Measurements from ENCODE around the gene MSRB2. TPM values are rescaled to one million over a fixed set of nuclear protein-coding genes. Genes with fewer than 3 reads are reported as not detected.

MSRB2 gene
- total RNA-seq, 2 experiments from 2014 or later = 6.9 to 9.1 TPM

DNA sequence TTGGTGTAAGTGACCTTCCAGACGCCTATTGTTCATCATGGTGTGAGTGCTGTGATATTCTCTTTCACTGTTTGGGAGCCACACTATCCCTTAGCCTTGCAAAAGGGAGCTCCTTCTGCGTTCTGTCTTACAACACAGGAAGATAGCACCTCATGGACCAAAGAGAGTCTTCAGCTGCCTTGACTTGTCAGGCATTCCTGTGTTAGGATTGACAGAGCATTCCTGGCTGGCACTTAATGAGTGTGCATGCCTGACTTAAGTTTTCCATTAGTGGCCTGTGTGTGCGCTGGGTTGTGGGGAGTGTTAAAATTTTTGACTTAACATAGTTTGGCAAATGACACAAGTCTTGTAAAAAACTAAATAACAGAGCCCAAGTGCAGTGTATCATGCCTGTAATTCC lies 21.9 kb upstream of the MSRB2 start:
- Mint-ChIP-seq H3K36me3 (ENCODE audit: low read depth) (no peaks in the 10 kb centered on the region), H3K4me3 (no peak overlapping the region), H3K27me3 (peaks cover 11% of the 10 kb centered on the region), H3K9me3 (no peaks in the 10 kb centered on the region), H3K27ac (no peak overlapping the region), H3K4me1 (ENCODE audit: low read depth) (no peaks in the 10 kb centered on the region)
- no peak for DNase-seq
- TF ChIP-seq, protein P1, sequence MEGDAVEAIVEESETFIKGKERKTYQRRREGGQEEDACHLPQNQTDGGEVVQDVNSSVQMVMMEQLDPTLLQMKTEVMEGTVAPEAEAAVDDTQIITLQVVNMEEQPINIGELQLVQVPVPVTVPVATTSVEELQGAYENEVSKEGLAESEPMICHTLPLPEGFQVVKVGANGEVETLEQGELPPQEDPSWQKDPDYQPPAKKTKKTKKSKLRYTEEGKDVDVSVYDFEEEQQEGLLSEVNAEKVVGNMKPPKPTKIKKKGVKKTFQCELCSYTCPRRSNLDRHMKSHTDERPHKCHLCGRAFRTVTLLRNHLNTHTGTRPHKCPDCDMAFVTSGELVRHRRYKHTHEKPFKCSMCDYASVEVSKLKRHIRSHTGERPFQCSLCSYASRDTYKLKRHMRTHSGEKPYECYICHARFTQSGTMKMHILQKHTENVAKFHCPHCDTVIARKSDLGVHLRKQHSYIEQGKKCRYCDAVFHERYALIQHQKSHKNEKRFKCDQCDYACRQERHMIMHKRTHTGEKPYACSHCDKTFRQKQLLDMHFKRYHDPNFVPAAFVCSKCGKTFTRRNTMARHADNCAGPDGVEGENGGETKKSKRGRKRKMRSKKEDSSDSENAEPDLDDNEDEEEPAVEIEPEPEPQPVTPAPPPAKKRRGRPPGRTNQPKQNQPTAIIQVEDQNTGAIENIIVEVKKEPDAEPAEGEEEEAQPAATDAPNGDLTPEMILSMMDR (IDR thresholded peaks at IDR 0.05) = no peak
- CTCF ChIA-PET = interaction anchor here (1.0 kb wide), 1 partner anchor 85 kb away, joined by 3 read pairs; no protein-coding TSS in a partner anchor
- no peak for ATAC-seq
- POLR2A ChIA-PET = no interaction called here
- intact Hi-C loops (cut with micrococcal nuclease) = no loop called here

DNA sequence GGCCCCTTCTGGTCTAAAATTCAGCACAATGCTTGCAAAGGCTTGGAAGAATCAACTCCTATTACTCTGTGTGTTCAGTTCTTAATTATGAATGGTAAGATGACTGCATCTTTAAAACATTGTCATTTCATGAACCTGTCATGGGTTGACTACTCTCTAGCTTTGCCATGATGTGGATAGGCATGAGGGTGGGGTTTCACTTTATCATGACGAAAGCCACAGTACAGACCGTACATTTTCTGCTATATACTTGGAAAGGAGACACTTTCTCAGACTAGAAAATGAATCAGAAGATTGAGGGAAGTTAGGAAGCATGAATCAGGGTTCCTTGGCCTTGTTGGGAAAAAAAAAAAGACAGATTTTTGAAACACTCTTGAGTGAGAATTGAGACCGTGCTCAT lies 19.7 kb upstream of the MSRB2 start:
- H3K4me1 Mint-ChIP-seq (ENCODE audit: low read depth) = no peaks in the 10 kb centered on the region
- H3K27me3 Mint-ChIP-seq = peaks cover 20% of the 10 kb centered on the region
- POLR2A ChIA-PET = no interaction called here
- H3K4me3 Mint-ChIP-seq = no peak overlapping the region
- H3K36me3 Mint-ChIP-seq (ENCODE audit: low read depth) = no peaks in the 10 kb centered on the region
- CTCF ChIA-PET = no interaction called here
- TF ChIP-seq, protein P1 (IDR thresholded peaks at IDR 0.05) = no peak
- H3K9me3 Mint-ChIP-seq = no peaks in the 10 kb centered on the region
- H3K27ac Mint-ChIP-seq = no peak overlapping the region
- no peak for DNase-seq
- intact Hi-C loops (cut with micrococcal nuclease) = no loop called here
- no peak for ATAC-seq

DNA sequence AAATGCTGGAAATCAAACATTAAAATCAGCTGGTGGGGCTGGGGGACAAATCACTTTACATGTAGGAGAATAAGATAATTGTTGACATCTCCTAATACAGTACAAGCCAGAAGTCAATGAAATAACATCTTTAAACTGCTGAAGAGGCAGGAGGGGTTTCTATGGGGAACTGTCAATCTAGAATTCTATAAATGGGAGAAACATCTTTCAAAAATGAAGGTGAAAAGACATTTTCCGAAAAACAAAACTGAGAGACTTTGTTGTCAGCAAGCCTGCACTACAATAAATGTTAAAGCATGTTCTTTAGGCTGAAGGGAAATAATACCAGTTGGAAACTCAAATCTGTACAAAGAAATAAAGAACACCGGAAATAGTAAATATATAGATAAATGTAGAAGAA lies 17.3 kb upstream of the MSRB2 start:
- ChIA-PET CTCF (no interaction called here), POLR2A (no interaction called here)
- H3K4me3 Mint-ChIP-seq = no peak overlapping the region
- no peak overlapping the region for H3K27ac Mint-ChIP-seq
- peaks cover 28% of the 10 kb centered on the region for H3K27me3 Mint-ChIP-seq
- intact Hi-C loops (cut with micrococcal nuclease) = no loop called here
- ATAC-seq (no peak), DNase-seq (no peak)
- H3K4me1 Mint-ChIP-seq (ENCODE audit: low read depth) = no peaks in the 10 kb centered on the region
- no peaks in the 10 kb centered on the region for H3K36me3 Mint-ChIP-seq (ENCODE audit: low read depth)
- no peaks in the 10 kb centered on the region for H3K9me3 Mint-ChIP-seq
- TF ChIP-seq, protein P1 (IDR thresholded peaks at IDR 0.05) = no peak

DNA sequence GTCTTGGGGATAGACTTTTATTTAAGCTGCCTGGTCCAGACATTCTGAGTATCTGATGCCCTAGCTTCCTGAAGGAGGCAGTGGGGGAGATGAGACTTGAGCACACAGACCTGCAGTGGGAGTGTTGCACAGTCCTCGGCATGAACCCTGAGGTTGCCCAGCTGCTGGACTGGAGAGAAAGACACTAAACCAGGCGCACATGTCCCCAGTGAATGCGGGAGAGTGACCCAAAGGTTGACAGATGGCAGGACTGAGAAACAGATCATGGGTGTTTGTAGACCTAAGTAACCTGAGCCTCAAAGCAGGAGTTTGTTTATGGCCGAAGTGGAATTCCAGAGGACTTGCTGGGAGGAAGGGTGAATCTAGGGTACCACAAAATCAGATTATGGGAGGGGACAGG lies 15.7 kb upstream of the MSRB2 start:
- DNase-seq (no peak), ATAC-seq (no peak)
- intact Hi-C loops (cut with micrococcal nuclease) = no loop called here
- POLR2A ChIA-PET = no interaction called here
- TF ChIP-seq, protein P1 (IDR thresholded peaks at IDR 0.05) = no peak
- no peaks in the 10 kb centered on the region for H3K9me3 Mint-ChIP-seq
- no peaks in the 10 kb centered on the region for H3K4me1 Mint-ChIP-seq (ENCODE audit: low read depth)
- H3K27ac Mint-ChIP-seq = no peak overlapping the region
- CTCF ChIA-PET = interaction anchor here (1.1 kb wide), 1 partner anchor 11 kb away, joined by 3 read pairs; no protein-coding TSS in a partner anchor
- no peak overlapping the region for H3K4me3 Mint-ChIP-seq
- no peaks in the 10 kb centered on the region for H3K36me3 Mint-ChIP-seq (ENCODE audit: low read depth)
- H3K27me3 Mint-ChIP-seq = peaks cover 30% of the 10 kb centered on the region

DNA sequence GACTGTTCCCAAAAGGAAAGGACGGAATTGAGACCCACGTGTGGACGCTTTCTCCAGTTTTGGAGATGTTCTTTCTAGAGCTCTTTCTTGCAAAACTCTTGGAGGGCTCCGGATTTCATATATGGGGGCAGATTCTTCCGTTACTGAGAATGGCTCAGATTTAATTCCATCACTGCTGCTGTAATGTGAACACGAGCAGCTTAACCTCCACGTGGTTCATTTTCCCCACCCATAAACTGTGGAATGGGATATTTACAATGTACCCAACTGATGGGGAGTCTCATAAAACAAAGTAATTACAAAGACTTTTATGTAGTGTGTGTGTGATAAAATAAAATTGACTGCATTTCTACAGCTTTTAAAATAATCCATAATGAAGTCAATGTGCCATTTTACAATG lies 15.1 kb upstream of the MSRB2 start:
- Mint-ChIP-seq H3K4me3 (no peak overlapping the region), H3K27me3 (peaks cover 32% of the 10 kb centered on the region), H3K9me3 (no peaks in the 10 kb centered on the region), H3K4me1 (ENCODE audit: low read depth) (no peaks in the 10 kb centered on the region), H3K36me3 (ENCODE audit: low read depth) (no peaks in the 10 kb centered on the region), H3K27ac (no peak overlapping the region)
- POLR2A ChIA-PET = no interaction called here
- DNase-seq (no peak), ATAC-seq (no peak)
- TF ChIP-seq, protein P1 (IDR thresholded peaks at IDR 0.05) = no peak
- CTCF ChIA-PET = interaction anchor here (0.9 to 1.9 kb wide), 3 partner anchors 10 to 77 kb away, joined by 3 to 5 read pairs (median 3); no protein-coding TSS in a partner anchor
- intact Hi-C loops (cut with micrococcal nuclease) = no loop called here

Measured in activated CD8-positive, alpha-beta T cell treated with anti-CD3 and anti-CD28 coated beads for 36 hours (primary cell).